ENCODE measurements around the gene FILIP1. TPM values are rescaled to one million over a fixed set of nuclear protein-coding genes. Genes with fewer than 3 reads are reported as not detected.

The FILIP1 gene
- polyA plus RNA-seq, 1 donor, result 7.5 TPM

DNA sequence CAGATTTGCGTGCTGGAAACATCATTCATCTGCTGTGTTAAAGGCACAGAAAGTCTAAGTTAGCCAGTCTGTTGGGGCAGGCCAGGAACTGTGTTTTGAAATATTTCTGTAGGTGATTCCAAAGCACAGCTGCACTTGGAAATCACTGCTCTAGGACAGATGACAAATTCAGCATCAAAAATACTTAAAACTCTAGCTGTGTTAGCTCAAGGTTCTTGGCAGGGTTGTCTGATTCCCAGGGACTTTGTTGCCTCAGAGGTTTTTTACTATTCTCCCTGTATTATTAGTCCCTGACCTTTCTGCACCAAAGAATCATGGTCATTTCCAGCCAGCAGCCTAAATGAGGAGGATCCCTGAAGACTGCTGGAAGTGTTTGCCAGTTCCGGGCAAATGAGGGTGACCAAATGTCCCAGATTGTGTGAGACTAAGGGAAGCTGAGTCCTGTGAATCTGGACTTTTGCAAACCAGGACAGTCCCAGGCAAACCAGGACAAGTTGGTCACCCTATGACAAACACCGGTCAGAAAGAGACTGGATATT lies 124.7 kb downstream of the FILIP1 start:
- H3K36me3 ChIP-seq (ENCODE audit: control insufficient read depth, insufficient read depth, low read length), result no peaks in the 10 kb centered on the region
- no peaks in the 10 kb centered on the region for H3K4me1 ChIP-seq (ENCODE audit: control insufficient read depth, insufficient read depth, low read length)
- no CpG with 5 or more reads among the region's 3 CpGs for WGBS (ENCODE audit: insufficient coverage, low lambda C conversion rate)
- no peak overlapping the region for H3K27ac ChIP-seq (ENCODE audit: low read length)
- H3K9me3 ChIP-seq (ENCODE audit: control insufficient read depth, low read depth, low read length), result no peaks in the 10 kb centered on the region
- H3K4me3 ChIP-seq (ENCODE audit: low read length), result no peak overlapping the region
- H3K27me3 ChIP-seq (ENCODE audit: control insufficient read depth, insufficient read depth, low read length), result no peaks in the 10 kb centered on the region
- no peak for DNase-seq

DNA sequence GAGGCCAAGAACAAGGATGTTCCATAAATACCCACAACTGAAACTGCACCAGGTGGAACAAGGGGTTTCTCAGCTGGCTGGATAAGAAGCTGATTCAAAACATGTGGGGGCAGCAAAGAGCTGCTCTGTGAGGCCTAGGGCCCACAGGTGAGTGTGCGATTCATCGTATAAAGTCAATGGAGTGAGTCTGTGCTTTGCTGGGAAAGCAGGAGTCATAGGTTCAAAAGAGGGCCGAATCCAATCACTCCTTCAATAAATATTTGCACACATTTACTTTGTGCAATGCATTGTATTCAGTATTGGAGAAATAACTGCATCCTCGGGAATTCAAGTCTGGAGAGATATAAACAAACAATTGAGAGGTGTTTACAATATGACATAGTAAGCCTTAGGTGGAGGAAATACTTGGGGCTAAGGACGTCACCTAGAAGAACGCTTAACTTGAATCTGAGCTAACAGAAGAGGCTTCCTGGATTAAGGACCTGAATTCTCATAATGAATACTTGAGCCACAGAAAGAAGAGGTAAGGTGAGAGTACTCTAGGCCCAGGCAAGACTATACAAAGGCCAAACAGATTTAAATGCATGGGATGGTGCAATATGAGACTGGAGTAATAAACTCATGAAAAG lies 125.3 kb downstream of the FILIP1 start:
- peak; percentile 16 to 19 for DNase-seq
- WGBS (ENCODE audit: insufficient coverage, low lambda C conversion rate), result 50% methylated on average over 1 of the region's 6 CpGs
- no peak overlapping the region for H3K27ac ChIP-seq (ENCODE audit: low read length)
- H3K4me1 ChIP-seq (ENCODE audit: control insufficient read depth, insufficient read depth, low read length), result no peaks in the 10 kb centered on the region
- H3K4me3 ChIP-seq (ENCODE audit: low read length), result no peak overlapping the region
- H3K9me3 ChIP-seq (ENCODE audit: control insufficient read depth, low read depth, low read length), result no peaks in the 10 kb centered on the region
- H3K36me3 ChIP-seq (ENCODE audit: control insufficient read depth, insufficient read depth, low read length), result no peaks in the 10 kb centered on the region
- no peaks in the 10 kb centered on the region for H3K27me3 ChIP-seq (ENCODE audit: control insufficient read depth, insufficient read depth, low read length)

DNA sequence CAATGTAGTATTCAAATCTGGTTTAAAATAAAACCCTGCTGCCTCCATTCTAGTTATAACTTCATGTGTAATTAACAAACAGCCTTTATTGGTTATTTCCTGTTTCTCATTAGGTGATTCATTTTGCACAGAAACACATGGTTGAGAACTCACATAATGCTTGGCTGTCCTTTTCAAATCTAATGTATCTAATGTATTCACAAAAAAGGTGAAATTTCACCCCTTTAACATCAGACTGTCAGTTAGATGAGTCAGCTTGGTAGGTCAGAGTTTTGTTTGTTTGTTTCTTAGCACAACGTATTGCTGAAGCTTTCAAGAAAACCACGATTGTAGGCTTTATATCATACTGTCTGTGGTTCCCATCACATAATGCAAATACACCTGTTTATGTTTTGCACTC lies 130.3 kb downstream of the FILIP1 start:
- H3K4me3 ChIP-seq (ENCODE audit: low read length), result no peak overlapping the region
- no peaks in the 10 kb centered on the region for H3K9me3 ChIP-seq (ENCODE audit: control insufficient read depth, low read depth, low read length)
- H3K27me3 ChIP-seq (ENCODE audit: control insufficient read depth, insufficient read depth, low read length), result no peaks in the 10 kb centered on the region
- WGBS (ENCODE audit: insufficient coverage, low lambda C conversion rate), result no CpG with 5 or more reads among the region's 2 CpGs
- no peak overlapping the region for H3K27ac ChIP-seq (ENCODE audit: low read length)
- H3K4me1 ChIP-seq (ENCODE audit: control insufficient read depth, insufficient read depth, low read length), result no peaks in the 10 kb centered on the region
- DNase-seq, result no peak
- no peaks in the 10 kb centered on the region for H3K36me3 ChIP-seq (ENCODE audit: control insufficient read depth, insufficient read depth, low read length)

DNA sequence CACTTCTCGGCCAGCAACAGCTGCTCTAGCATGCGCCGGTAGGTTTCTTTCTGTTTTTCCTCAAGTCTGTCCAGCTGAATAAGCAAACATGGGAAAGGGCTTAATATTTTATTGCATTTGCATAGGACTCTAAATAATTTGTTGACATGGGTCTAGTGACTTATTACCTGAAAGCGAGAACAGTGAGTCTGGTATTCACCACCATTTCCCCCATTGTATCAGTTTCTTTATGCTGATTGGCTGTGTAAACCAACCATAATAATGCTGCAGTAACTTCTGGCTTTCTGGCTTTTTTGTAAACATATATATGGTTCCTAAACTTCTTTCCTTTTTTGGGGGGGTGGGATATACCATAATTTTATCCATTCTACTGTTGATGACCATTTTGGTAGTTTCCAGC lies 140.0 kb downstream of the FILIP1 start:
- no peaks in the 10 kb centered on the region for H3K36me3 ChIP-seq (ENCODE audit: control insufficient read depth, insufficient read depth, low read length)
- WGBS (ENCODE audit: insufficient coverage, low lambda C conversion rate), result no CpG with 5 or more reads among the region's 4 CpGs
- H3K4me3 ChIP-seq (ENCODE audit: low read length), result no peak overlapping the region

DNA sequence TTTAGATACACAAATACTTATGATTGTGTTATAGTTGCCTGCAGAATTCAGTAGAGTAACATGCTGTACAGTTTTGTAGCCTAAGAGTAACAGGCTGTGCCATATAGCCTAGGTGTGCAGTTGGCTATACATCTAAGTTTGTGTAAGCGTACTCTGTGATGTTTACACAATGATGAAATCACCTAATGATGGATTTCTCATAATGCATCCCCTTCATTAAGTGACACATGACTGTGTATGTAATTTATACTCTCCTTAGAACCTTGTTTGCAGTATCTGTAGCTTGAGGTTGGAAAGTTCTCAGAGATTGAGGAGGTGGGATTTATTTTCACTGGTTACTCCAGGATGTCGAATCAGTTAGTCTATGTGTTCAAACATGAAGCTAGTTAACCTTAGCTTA lies 142.0 kb downstream of the FILIP1 start:
- no peaks in the 10 kb centered on the region for H3K36me3 ChIP-seq (ENCODE audit: control insufficient read depth, insufficient read depth, low read length)
- H3K27ac ChIP-seq (ENCODE audit: low read length), result no peak overlapping the region
- H3K4me3 ChIP-seq (ENCODE audit: low read length), result no peak overlapping the region
- H3K9me3 ChIP-seq (ENCODE audit: control insufficient read depth, low read depth, low read length), result no peaks in the 10 kb centered on the region
- DNase-seq, result no peak
- WGBS (ENCODE audit: insufficient coverage, low lambda C conversion rate), result no CpG with 5 or more reads among the region's 2 CpGs
- peaks cover 4% of the 10 kb centered on the region for H3K4me1 ChIP-seq (ENCODE audit: control insufficient read depth, insufficient read depth, low read length)
- H3K27me3 ChIP-seq (ENCODE audit: control insufficient read depth, insufficient read depth, low read length), result peaks cover 7% of the 10 kb centered on the region

More for the DNA sequence above, 140.0 kb downstream of the FILIP1 start:
- H3K27ac ChIP-seq (ENCODE audit: low read length), result no peak overlapping the region
- no peaks in the 10 kb centered on the region for H3K9me3 ChIP-seq (ENCODE audit: control insufficient read depth, low read depth, low read length)
- peaks cover 4% of the 10 kb centered on the region for H3K4me1 ChIP-seq (ENCODE audit: control insufficient read depth, insufficient read depth, low read length)
- no peak for DNase-seq
- peaks cover 7% of the 10 kb centered on the region for H3K27me3 ChIP-seq (ENCODE audit: control insufficient read depth, insufficient read depth, low read length)

DNA sequence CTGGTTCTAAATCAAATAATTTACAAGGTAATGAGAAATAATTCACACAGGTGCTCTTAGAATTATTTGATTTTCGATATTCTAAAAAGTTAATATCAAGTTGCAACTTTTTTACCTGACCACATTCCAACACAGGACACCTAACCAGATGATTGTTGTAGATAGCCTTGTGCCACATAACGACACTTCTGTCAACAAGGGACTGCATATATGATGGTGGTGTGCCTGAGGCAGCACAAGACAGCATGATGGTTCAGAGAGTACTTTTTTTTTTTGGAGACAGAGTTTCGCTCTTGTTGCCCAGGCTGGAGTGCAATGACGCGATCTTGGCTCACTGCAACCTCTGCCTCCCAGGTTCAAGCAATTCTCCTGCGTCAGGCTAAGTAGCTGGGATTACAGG lies 142.8 kb downstream of the FILIP1 start:
- Histone ChIP-seq H3K36me3 (ENCODE audit: control insufficient read depth, insufficient read depth, low read length) (no peaks in the 10 kb centered on the region), H3K27ac (ENCODE audit: low read length) (no peak overlapping the region), H3K4me1 (ENCODE audit: control insufficient read depth, insufficient read depth, low read length) (peaks cover 4% of the 10 kb centered on the region), H3K27me3 (ENCODE audit: control insufficient read depth, insufficient read depth, low read length) (peaks cover 7% of the 10 kb centered on the region), H3K4me3 (ENCODE audit: low read length) (no peak overlapping the region), H3K9me3 (ENCODE audit: control insufficient read depth, low read depth, low read length) (no peaks in the 10 kb centered on the region)
- DNase-seq, result no peak
- 100% methylated on average over 1 of the region's 6 CpGs for WGBS (ENCODE audit: insufficient coverage, low lambda C conversion rate)

DNA sequence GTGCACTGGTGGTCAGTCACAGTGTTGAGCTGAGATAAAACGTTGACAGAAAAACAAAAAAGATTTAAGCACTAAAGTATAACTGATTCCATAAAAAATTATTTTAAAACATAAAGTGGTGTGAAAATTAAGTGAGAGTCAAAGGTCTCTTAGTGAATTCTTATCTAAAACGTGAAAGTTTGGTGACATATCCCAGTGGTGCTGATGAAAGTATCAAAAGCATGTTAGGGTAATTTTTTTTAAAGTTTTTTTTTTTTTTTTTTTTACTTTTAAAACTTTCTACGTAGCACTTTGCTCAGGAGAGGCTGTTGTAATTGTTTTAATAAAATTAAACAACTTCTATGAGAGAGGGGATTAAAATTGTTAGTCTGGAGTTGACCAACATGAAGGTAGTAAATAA lies 143.4 kb downstream of the FILIP1 start:
- peaks cover 7% of the 10 kb centered on the region for H3K27me3 ChIP-seq (ENCODE audit: control insufficient read depth, insufficient read depth, low read length)
- no peak overlapping the region for H3K4me3 ChIP-seq (ENCODE audit: low read length)
- no peaks in the 10 kb centered on the region for H3K9me3 ChIP-seq (ENCODE audit: control insufficient read depth, low read depth, low read length)
- no peaks in the 10 kb centered on the region for H3K36me3 ChIP-seq (ENCODE audit: control insufficient read depth, insufficient read depth, low read length)
- WGBS (ENCODE audit: insufficient coverage, low lambda C conversion rate), result 10% methylated on average over 2 of the region's 3 CpGs
- no peak overlapping the region for H3K27ac ChIP-seq (ENCODE audit: low read length)
- DNase-seq, result no peak
- peaks cover 4% of the 10 kb centered on the region for H3K4me1 ChIP-seq (ENCODE audit: control insufficient read depth, insufficient read depth, low read length)

DNA sequence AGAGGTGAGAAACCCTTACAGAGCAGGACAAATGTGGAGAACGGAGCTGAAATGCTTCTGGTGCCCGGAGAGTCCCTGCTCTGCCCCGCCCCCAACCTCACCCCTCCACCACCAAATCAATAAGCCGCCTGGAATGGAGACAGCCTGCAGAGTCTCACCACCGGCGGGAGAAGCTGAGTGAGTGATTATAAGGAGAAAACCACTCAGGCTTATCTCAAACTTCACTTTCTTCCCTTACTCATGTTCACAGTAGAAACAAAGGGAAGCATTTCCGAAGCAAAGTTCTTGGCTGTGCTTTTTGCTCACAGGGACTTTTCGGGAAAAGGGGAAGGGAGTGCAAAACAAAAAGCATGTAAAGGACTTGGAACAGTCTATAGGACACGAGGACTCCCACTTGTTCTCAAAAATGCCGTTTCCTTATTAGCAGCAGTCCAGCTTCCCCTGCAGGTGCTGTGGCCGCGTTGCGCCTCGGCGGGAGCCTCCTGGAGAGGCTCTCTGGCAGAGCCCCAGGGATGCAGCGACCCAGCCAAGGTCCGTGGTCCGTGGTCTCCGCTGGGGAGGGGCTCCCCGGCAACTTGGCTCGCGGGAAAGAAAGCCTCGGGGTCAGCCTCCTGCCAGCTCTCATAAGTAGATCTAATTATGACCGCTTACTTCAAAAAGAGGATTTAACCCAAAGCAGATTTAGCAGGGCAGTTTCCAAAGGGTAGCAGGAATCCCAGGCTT lies 144.2 kb downstream of the FILIP1 start:
- peaks cover 4% of the 10 kb centered on the region for H3K4me1 ChIP-seq (ENCODE audit: control insufficient read depth, insufficient read depth, low read length)
- H3K4me3 ChIP-seq (ENCODE audit: low read length), result peak overlapping the region; percentile 16
- peaks cover 7% of the 10 kb centered on the region for H3K27me3 ChIP-seq (ENCODE audit: control insufficient read depth, insufficient read depth, low read length)
- H3K27ac ChIP-seq (ENCODE audit: low read length), result no peak overlapping the region
- 0% methylated on average over 2 of the region's 24 CpGs for WGBS (ENCODE audit: insufficient coverage, low lambda C conversion rate)
- no peaks in the 10 kb centered on the region for H3K9me3 ChIP-seq (ENCODE audit: control insufficient read depth, low read depth, low read length)
- H3K36me3 ChIP-seq (ENCODE audit: control insufficient read depth, insufficient read depth, low read length), result no peaks in the 10 kb centered on the region
- DNase-seq, result peak; percentile 4 to 30

DNA sequence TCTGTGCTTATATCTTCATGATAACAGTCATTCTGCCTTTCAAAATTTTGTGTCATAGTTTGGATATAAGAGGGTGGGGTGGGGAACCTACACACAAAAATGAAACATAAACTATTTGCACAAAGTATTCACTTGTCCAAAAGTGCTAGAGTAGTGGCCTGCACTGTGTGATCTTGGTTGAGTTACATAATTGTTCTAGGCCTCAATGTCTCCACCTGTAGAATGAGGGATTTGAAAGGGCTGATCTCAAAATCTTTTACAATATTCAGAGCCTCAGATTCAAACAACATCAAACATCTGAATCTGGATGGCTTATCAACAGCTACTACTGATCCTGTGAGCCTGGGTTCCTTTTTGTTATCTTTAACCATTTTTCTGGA lies 144.7 kb downstream of the FILIP1 start:
- Histone ChIP-seq H3K9me3 (ENCODE audit: control insufficient read depth, low read depth, low read length) (no peaks in the 10 kb centered on the region), H3K4me1 (ENCODE audit: control insufficient read depth, insufficient read depth, low read length) (peaks cover 4% of the 10 kb centered on the region), H3K27ac (ENCODE audit: low read length) (no peak overlapping the region), H3K4me3 (ENCODE audit: low read length) (no peak overlapping the region), H3K27me3 (ENCODE audit: control insufficient read depth, insufficient read depth, low read length) (peaks cover 7% of the 10 kb centered on the region), H3K36me3 (ENCODE audit: control insufficient read depth, insufficient read depth, low read length) (no peaks in the 10 kb centered on the region)
- no peak for DNase-seq

DNA sequence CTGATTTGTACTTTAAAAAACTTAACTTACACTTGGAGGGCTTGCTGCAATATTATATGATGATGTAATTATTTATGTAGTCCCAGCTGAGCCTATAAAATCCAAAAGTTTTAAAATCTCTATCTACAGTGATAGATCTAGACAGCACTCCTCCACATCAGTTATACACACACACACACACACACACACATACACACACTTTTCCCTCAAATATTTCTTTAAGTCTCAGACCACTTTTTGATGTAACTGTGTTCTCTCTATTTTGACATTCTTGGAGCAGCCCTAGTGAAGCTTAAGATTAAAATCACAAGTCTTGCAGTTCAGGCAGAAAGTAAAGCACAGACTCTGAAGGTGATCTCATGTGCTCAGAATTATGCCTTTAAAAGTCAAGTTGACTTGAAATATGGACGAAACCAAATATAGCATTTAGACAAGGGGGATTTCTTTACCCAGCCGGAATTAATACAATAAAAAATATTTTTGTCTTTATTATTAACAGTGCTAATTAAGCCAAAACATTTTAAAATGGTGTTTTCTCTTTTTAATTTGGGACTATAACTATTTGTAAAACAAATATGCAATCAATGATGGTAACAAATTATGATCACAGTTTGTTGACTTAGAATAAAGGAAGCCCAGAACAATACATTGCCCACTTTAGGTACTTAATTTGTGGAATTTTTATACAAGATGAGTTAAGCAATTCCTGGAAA lies 145.5 kb downstream of the FILIP1 start:
- H3K36me3 ChIP-seq (ENCODE audit: control insufficient read depth, insufficient read depth, low read length), result no peaks in the 10 kb centered on the region
- H3K27me3 ChIP-seq (ENCODE audit: control insufficient read depth, insufficient read depth, low read length), result peaks cover 7% of the 10 kb centered on the region
- no peak overlapping the region for H3K27ac ChIP-seq (ENCODE audit: low read length)
- no peak overlapping the region for H3K4me3 ChIP-seq (ENCODE audit: low read length)
- no peaks in the 10 kb centered on the region for H3K9me3 ChIP-seq (ENCODE audit: control insufficient read depth, low read depth, low read length)
- no CpG with 5 or more reads among the region's 2 CpGs for WGBS (ENCODE audit: insufficient coverage, low lambda C conversion rate)
- no peak for DNase-seq
- H3K4me1 ChIP-seq (ENCODE audit: control insufficient read depth, insufficient read depth, low read length), result peaks cover 4% of the 10 kb centered on the region

Measured in large intestine (tissue), 3 donors.